Loucy (cell line): ENCODE data around the gene GPBAR1.

Experiments
- EZH2phosphoT487 ChIP-seq: fragments of 200-600 bp; IDR thresholded peaks from 2 replicates; pipeline ENCODE4 v1.6.1; 2018; ENCODE audit warnings: antibody characterized with exemption, mild to moderate bottlenecking, moderate library complexity, borderline replicate concordance
- TF ChIP-seq, protein P1 (sequence below): fragments of 200-600 bp; sonication (generic); conservative IDR thresholded peaks from 2 replicates; pipeline ENCODE4 v1.5.1; 2014; ENCODE audit warnings: mild to moderate bottlenecking, antibody characterized with exemption, low read length

DNA sequence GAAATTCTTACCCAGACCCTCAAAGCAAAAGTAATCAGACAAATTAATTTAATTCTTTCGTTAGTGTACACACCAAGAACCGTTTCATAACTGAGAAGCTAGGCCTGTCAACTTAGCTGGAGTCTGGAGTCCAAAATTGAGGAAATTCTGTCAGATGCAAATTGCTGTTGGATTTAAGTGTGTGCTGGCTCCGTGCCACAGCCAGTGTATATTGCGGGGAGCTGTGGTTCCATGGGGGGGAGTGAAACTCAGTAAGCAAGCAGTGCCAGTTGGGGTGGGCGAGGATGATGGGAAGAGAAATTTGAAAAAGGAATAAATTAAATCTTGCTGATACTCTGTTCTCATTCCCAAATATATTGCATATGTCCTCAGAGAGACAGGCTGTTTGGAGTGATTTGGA is 39.8 kb upstream of the GPBAR1 start:
- TF ChIP-seq, protein P1, sequence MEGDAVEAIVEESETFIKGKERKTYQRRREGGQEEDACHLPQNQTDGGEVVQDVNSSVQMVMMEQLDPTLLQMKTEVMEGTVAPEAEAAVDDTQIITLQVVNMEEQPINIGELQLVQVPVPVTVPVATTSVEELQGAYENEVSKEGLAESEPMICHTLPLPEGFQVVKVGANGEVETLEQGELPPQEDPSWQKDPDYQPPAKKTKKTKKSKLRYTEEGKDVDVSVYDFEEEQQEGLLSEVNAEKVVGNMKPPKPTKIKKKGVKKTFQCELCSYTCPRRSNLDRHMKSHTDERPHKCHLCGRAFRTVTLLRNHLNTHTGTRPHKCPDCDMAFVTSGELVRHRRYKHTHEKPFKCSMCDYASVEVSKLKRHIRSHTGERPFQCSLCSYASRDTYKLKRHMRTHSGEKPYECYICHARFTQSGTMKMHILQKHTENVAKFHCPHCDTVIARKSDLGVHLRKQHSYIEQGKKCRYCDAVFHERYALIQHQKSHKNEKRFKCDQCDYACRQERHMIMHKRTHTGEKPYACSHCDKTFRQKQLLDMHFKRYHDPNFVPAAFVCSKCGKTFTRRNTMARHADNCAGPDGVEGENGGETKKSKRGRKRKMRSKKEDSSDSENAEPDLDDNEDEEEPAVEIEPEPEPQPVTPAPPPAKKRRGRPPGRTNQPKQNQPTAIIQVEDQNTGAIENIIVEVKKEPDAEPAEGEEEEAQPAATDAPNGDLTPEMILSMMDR = no peak
- no peak for TF ChIP-seq EZH2phosphoT487
